Liver (tissue), 9 donors: ENCODE measurements around the gene CCNY. TPM values are rescaled to one million over a fixed set of nuclear protein-coding genes. Genes with fewer than 3 reads are reported as not detected.

Source experiments
- DNase-seq: peaks from one replicate; pipeline ENCODE4 v3.0.0-alpha.2; 2017; ENCODE audit warnings: low spot score
- H3K27ac ChIP-seq, 2 donors: one replicate each; pipeline ENCODE4 v1.7.0; 2013; ENCODE audit warnings: inconsistent platforms in 2 of 2, low read length in 2 of 2, control low read depth in 1 of 2, low read depth in 1 of 2, mild to moderate bottlenecking in 1 of 2
- H3K27me3 ChIP-seq, 4 donors: one replicate each; pipeline versions ENCODE4 v1.6.1 to v1.7.0; 2013; ENCODE audit warnings: low read length in 3 of 4, inconsistent platforms in 1 of 4, mild to moderate bottlenecking in 1 of 4, moderate library complexity in 1 of 4; ENCODE audit not compliant: control insufficient read depth in 4 of 4, insufficient read depth in 4 of 4
- H3K36me3 ChIP-seq, 4 donors: one replicate each; pipeline versions ENCODE4 v1.6.1 to v1.7.0; 2013; ENCODE audit warnings: low read length in 3 of 4, mild to moderate bottlenecking in 3 of 4, low read depth in 1 of 4, moderate library complexity in 1 of 4; ENCODE audit not compliant: control insufficient read depth in 4 of 4, insufficient read depth in 3 of 4
- H3K4me1 ChIP-seq, 4 donors: one replicate each; pipeline versions ENCODE4 v1.6.1 to v1.7.0; 2013; ENCODE audit warnings: low read length in 3 of 4, mild to moderate bottlenecking in 3 of 4, moderate library complexity in 1 of 4; ENCODE audit not compliant: control insufficient read depth in 4 of 4, insufficient read depth in 4 of 4
- H3K4me3 ChIP-seq, 3 donors: one replicate each; pipeline versions ENCODE4 v1.6.1 to v1.7.0; 2013; ENCODE audit warnings: low read length in 3 of 3, control low read depth in 1 of 3, low read depth in 1 of 3, mild to moderate bottlenecking in 1 of 3
- H3K9ac ChIP-seq, 2 donors: one replicate each; pipeline ENCODE4 v1.7.0; 2013; ENCODE audit warnings: low read length in 2 of 2, mild to moderate bottlenecking in 2 of 2, moderate library complexity in 2 of 2, control low read depth in 1 of 2, low read depth in 1 of 2
- H3K9me3 ChIP-seq, 4 donors: one replicate each; pipeline versions ENCODE4 v1.6.1 to v1.7.0; 2013; ENCODE audit warnings: low read length in 3 of 4; ENCODE audit not compliant: control insufficient read depth in 4 of 4
- EGR1 ChIP-seq, 2 donors: IDR thresholded peaks; 2 replicates each; pipeline ENCODE4 v1.6.1; 2016 to 2018; ENCODE audit warnings: antibody characterized with exemption in 2 of 2, low read depth in 2 of 2
- FOXA1 ChIP-seq: IDR thresholded peaks from 2 replicates; pipeline ENCODE4 v1.6.1; 2016; ENCODE audit warnings: antibody characterized with exemption
- FOXA2 ChIP-seq: IDR thresholded peaks from 2 replicates; pipeline ENCODE4 v1.6.1; 2016; ENCODE audit warnings: antibody characterized with exemption
- GABPA ChIP-seq, 2 donors: IDR thresholded peaks in 1 of 2; conservative IDR thresholded peaks in 1 of 2; 2 replicates each; pipeline ENCODE4 v1.6.1; 2016; ENCODE audit warnings: antibody characterized with exemption in 2 of 2, mild to moderate bottlenecking in 1 of 2, moderate library complexity in 1 of 2
- HNF4A ChIP-seq, 2 donors: conservative IDR thresholded peaks; 2 replicates each; pipeline ENCODE4 v1.6.1; 2016; ENCODE audit warnings: antibody characterized with exemption in 2 of 2, mild to moderate bottlenecking in 2 of 2
- JUND ChIP-seq, 2 donors: IDR thresholded peaks; 2 replicates each; pipeline ENCODE4 v1.6.1; 2016; ENCODE audit warnings: antibody characterized with exemption in 2 of 2
- NR2F2 ChIP-seq: IDR thresholded peaks from 2 replicates; pipeline ENCODE4 v1.6.1; 2016; ENCODE audit warnings: antibody characterized with exemption
- RAD21 ChIP-seq, 2 donors: IDR thresholded peaks; 2 replicates each; pipeline ENCODE4 v1.6.1; 2016; ENCODE audit warnings: antibody characterized with exemption in 2 of 2, mild to moderate bottlenecking in 2 of 2
- RXRA ChIP-seq, 2 donors: IDR thresholded peaks; 2 replicates each; pipeline ENCODE4 v1.6.1; 2017 to 2018; ENCODE audit warnings: antibody characterized with exemption in 2 of 2, mild to moderate bottlenecking in 1 of 2
- SP1 ChIP-seq: IDR thresholded peaks from 2 replicates; pipeline ENCODE4 v1.6.1; 2018; ENCODE audit warnings: antibody characterized with exemption, mild to moderate bottlenecking
- TAF1 ChIP-seq: conservative IDR thresholded peaks from 2 replicates; pipeline ENCODE4 v1.6.1; 2016; ENCODE audit warnings: antibody characterized with exemption, mild to moderate bottlenecking
- YY1 ChIP-seq: IDR thresholded peaks from 2 replicates; pipeline ENCODE4 v1.6.1; 2016; ENCODE audit warnings: antibody characterized with exemption, mild to moderate bottlenecking
- WGBS: extraction: QIAGEN DNeasy Blood & Tissue Kit; methylation state at CpG from one replicate; pipeline ENCODE4 v1.1.7; 2013; 5-methylcytosine and 5-hydroxymethylcytosine counted together
- polyA plus RNA-seq, 2 donors: library from polyadenylated mRNA; stranded (reverse) in 1 of 2; unstranded in 1 of 2; fragments of 200-250 nt in 1 of 2; fragments of >200 nt in 1 of 2; fragmentation: Nextera tagmentation in 1 of 2; extraction: Ambion mirVana in 1 of 2; gene quantifications; one replicate each; pipeline versions ENCODE4 v1.2.1 to v1.2.3, GENCODE V29; 2013 to 2015
- total RNA-seq, 2 donors: library from RNA; depleted of rRNA; stranded (reverse); fragments of >200 nt; gene quantifications; one replicate each; pipeline ENCODE4 v1.2.3, GENCODE V29; 2014
- TF ChIP-seq, protein P1 (sequence below): IDR thresholded peaks from 2 replicates; pipeline ENCODE4 v1.6.1; 2016; ENCODE audit warnings: antibody characterized with exemption, mild to moderate bottlenecking
- TF ChIP-seq, protein P2 (sequence below): IDR thresholded peaks from 2 replicates; pipeline ENCODE4 v1.6.1; 2016; ENCODE audit warnings: antibody characterized with exemption
- TF ChIP-seq, protein P3 (sequence below): IDR thresholded peaks from 2 replicates; pipeline ENCODE4 v1.6.1; 2016; ENCODE audit warnings: antibody characterized with exemption
- TF ChIP-seq, protein P4 (sequence below): fragments of 150-350 bp; IDR thresholded peaks from 2 replicates; pipeline ENCODE4 v1.5.1; 2017; ENCODE audit warnings: improper control_type of control experiment, low read depth, low read length; ENCODE audit not compliant: missing input control
- TF ChIP-seq, protein P5 (sequence below): IDR thresholded peaks from 2 replicates; pipeline ENCODE4 v1.6.1; 2016; ENCODE audit warnings: antibody characterized with exemption
- donor health status: healthy.
- donor health status: healthy.
- donor health status: healthy.
- donor health status: healthy.
- donor health status: healthy.

Gene CCNY
- total and polyA plus RNA-seq, 4 donors, result 17.6 to 38.4 (median 21.8) TPM

DNA sequence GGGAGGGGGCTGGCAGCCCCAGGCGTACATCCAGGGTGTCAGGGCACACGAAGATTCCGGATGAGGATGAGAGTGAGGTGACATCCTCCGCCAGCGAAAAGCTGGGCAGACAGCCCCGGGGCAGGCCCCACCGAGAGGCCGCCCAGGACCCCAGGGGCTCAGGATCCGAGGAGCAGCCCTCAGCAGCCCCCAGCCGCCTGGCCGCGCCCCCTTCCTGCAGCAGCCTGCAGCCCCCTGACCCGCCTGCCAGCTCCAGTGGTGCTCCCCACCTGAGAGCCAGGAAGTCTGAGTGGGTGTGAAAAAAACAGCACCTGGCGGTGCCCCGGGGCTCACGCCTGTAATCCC, 272.0 kb downstream of the CCNY start:
- no peak overlapping the region for H3K4me3 ChIP-seq
- WGBS, result 79% methylated on average over 16 of the region's 16 CpGs

DNA sequence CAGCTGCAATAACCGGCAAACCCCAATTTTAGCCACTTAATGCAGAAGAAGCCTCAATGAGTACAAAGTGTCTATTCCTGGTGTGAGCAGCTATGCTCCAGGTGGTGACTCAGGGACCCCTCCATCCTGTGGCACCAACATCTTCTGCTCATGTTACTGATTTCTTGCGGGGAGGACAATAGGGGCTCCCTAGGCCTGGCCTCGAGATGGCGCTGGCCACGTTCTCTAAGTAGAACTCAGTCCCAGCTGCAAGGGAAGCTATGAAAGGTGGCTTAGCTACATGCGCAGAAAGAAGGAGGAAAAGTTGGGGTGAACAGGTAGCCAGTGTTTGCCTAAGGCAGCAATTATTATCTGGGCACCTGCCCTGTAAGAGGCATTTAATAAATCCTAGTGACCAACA, 275.4 kb downstream of the CCNY start:
- Histone ChIP-seq H3K9me3 (no peaks in the 10 kb centered on the region), H3K9ac (no peak overlapping the region), H3K27me3 (peaks cover 0 to 4% (median 0%) of the 10 kb centered on the region in 4 donors), H3K27ac (no peak overlapping the region), H3K36me3 (no peaks in the 10 kb centered on the region), H3K4me3 (no peak overlapping the region), H3K4me1 (peaks cover 0 to 19% (median 11%) of the 10 kb centered on the region in 4 donors)
- DNase-seq, result no peak
- 90% methylated on average over 6 of the region's 6 CpGs for WGBS
- TF ChIP-seq FOXA2 (no peak), FOXA1 (no peak), YY1 (no peak), JUND (IDR thresholded peaks at IDR 0.05) (no peak), EGR1 (IDR thresholded peaks at IDR 0.05; ENCODE audit: low read depth in 2 of 2) (no peak)
- TF ChIP-seq, protein P1, sequence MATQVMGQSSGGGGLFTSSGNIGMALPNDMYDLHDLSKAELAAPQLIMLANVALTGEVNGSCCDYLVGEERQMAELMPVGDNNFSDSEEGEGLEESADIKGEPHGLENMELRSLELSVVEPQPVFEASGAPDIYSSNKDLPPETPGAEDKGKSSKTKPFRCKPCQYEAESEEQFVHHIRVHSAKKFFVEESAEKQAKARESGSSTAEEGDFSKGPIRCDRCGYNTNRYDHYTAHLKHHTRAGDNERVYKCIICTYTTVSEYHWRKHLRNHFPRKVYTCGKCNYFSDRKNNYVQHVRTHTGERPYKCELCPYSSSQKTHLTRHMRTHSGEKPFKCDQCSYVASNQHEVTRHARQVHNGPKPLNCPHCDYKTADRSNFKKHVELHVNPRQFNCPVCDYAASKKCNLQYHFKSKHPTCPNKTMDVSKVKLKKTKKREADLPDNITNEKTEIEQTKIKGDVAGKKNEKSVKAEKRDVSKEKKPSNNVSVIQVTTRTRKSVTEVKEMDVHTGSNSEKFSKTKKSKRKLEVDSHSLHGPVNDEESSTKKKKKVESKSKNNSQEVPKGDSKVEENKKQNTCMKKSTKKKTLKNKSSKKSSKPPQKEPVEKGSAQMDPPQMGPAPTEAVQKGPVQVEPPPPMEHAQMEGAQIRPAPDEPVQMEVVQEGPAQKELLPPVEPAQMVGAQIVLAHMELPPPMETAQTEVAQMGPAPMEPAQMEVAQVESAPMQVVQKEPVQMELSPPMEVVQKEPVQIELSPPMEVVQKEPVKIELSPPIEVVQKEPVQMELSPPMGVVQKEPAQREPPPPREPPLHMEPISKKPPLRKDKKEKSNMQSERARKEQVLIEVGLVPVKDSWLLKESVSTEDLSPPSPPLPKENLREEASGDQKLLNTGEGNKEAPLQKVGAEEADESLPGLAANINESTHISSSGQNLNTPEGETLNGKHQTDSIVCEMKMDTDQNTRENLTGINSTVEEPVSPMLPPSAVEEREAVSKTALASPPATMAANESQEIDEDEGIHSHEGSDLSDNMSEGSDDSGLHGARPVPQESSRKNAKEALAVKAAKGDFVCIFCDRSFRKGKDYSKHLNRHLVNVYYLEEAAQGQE, result no peak
- TF ChIP-seq, protein P2, sequence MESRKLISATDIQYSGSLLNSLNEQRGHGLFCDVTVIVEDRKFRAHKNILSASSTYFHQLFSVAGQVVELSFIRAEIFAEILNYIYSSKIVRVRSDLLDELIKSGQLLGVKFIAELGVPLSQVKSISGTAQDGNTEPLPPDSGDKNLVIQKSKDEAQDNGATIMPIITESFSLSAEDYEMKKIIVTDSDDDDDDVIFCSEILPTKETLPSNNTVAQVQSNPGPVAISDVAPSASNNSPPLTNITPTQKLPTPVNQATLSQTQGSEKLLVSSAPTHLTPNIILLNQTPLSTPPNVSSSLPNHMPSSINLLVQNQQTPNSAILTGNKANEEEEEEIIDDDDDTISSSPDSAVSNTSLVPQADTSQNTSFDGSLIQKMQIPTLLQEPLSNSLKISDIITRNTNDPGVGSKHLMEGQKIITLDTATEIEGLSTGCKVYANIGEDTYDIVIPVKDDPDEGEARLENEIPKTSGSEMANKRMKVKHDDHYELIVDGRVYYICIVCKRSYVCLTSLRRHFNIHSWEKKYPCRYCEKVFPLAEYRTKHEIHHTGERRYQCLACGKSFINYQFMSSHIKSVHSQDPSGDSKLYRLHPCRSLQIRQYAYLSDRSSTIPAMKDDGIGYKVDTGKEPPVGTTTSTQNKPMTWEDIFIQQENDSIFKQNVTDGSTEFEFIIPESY, result no peak

More for the DNA sequence above, 272.0 kb downstream of the CCNY start:
- H3K27ac ChIP-seq, result no peak overlapping the region
- H3K9me3 ChIP-seq, result no peaks in the 10 kb centered on the region
- no peak for TF ChIP-seq RAD21 (IDR thresholded peaks at IDR 0.05)
- TF ChIP-seq, protein P1, result no peak
- no peak for TF ChIP-seq FOXA1
- no peak for TF ChIP-seq RXRA (IDR thresholded peaks at IDR 0.05)
- no peak for TF ChIP-seq EGR1 (IDR thresholded peaks at IDR 0.05; ENCODE audit: low read depth in 2 of 2)
- TF ChIP-seq, protein P2, result no peak
- TF ChIP-seq, protein P3, sequence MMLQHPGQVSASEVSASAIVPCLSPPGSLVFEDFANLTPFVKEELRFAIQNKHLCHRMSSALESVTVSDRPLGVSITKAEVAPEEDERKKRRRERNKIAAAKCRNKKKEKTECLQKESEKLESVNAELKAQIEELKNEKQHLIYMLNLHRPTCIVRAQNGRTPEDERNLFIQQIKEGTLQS, result no peak
- TF ChIP-seq TAF1, result no peak
- TF ChIP-seq FOXA2, result no peak
- TF ChIP-seq HNF4A (conservative IDR thresholded peaks at IDR 0.05), result no peak
- TF ChIP-seq, protein P4, sequence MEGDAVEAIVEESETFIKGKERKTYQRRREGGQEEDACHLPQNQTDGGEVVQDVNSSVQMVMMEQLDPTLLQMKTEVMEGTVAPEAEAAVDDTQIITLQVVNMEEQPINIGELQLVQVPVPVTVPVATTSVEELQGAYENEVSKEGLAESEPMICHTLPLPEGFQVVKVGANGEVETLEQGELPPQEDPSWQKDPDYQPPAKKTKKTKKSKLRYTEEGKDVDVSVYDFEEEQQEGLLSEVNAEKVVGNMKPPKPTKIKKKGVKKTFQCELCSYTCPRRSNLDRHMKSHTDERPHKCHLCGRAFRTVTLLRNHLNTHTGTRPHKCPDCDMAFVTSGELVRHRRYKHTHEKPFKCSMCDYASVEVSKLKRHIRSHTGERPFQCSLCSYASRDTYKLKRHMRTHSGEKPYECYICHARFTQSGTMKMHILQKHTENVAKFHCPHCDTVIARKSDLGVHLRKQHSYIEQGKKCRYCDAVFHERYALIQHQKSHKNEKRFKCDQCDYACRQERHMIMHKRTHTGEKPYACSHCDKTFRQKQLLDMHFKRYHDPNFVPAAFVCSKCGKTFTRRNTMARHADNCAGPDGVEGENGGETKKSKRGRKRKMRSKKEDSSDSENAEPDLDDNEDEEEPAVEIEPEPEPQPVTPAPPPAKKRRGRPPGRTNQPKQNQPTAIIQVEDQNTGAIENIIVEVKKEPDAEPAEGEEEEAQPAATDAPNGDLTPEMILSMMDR, result no peak
- no peak for TF ChIP-seq JUND (IDR thresholded peaks at IDR 0.05)
- no peak for TF ChIP-seq NR2F2
- no peak for TF ChIP-seq SP1
- TF ChIP-seq, protein P5, sequence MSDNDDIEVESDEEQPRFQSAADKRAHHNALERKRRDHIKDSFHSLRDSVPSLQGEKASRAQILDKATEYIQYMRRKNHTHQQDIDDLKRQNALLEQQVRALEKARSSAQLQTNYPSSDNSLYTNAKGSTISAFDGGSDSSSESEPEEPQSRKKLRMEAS, result no peak
- TF ChIP-seq GABPA (IDR thresholded peaks at IDR 0.05 in 1 of 2, conservative IDR thresholded peaks at IDR 0.05 in 1 of 2), result no peak
- no peak for DNase-seq
- H3K9ac ChIP-seq, result no peak overlapping the region
- no peaks in the 10 kb centered on the region for H3K36me3 ChIP-seq
- peaks cover 0 to 4% (median 0%) of the 10 kb centered on the region in 4 donors for H3K27me3 ChIP-seq
- H3K4me1 ChIP-seq, result peaks cover 0 to 18% (median 10%) of the 10 kb centered on the region in 4 donors
